HG02642 (cell line): Measurements from ENCODE around the gene PLCD4.

Experiments
- ATAC-seq: cut with Tn5 transposase; IDR thresholded peaks from one replicate; pipeline ENCODE4 v1.9.1; 2021; ENCODE audit warnings: mild to moderate bottlenecking; ENCODE audit not compliant: unreplicated experiment, poor library complexity

PLCD4 gene

DNA sequence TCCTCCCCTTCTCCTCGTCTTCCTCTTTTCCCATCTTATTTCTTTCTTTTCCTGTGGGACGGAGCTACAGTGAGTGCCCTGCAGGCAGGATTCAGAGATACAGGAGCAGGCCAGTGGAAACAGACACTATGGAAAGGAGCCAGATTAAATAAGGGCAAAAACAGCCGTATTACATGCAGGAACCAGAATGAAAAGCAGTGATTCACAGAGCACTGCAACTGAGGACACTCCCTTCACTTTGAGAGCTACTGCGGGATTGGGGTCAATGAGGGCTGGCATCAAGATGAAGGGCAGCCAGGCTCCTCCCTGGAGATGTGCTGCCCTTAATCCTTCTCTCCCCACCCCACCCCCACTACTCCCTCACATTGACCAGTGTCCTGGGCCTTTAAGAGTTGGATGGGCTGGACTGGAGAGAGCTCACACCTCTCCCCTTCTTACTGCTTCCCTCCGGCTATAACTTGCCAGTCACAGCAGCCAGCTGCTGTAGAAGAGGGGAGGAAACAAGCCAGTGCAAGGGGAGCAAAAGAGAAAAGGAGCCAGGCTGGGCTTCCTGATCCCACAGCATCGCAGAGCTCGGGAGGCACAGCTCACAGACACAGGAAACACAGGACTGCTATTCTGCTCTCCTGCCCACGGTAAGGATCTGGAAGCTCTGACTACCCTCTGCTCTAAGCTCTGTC, at the start of gene PLCD4:
PLCD4 (plus strand) TSS at position 464 of the 680 bp plus-strand sequence. CDS start 7,841 bp downstream, outside the sequence.
- no peak for ATAC-seq

DNA sequence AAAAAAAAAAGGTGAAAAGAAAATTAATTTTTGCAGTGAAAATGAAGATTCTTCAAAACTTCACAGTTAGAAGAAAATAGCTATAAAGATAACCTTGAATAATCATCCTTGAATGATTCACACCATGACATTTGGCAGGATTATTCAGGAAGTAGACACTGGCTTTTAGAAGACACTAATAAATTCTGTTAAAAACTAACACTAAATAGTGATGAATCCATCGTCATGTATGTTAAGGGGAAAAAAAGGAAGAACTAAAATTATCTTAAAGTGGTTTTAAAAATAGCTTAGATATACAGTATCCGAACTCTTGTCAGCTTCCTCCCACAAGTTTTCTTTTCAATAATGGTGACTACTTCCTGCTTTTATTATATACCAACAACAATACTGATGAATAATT, 49.8 kb upstream of the PLCD4 start:
- ATAC-seq, result no peak

DNA sequence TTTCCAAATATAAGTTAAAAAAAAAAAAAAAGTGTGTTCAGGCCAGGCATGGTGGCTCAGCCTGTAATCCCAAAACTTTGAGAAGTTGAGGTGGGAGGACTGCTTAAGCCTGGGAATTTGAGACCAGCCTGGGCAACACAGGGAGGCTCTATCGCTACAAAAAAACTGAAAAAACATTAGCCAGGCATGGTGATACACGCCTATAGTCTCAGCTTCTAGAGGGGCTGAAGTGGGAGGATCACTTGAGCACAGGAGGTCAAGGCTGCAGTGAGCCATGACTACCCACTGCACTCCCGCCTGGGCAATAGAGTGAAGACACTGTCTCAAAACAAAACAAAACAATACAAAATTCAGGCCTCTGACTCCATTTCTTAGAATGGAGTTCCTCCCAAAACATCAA, 48.7 kb upstream of the PLCD4 start:
- ATAC-seq, result no peak

DNA sequence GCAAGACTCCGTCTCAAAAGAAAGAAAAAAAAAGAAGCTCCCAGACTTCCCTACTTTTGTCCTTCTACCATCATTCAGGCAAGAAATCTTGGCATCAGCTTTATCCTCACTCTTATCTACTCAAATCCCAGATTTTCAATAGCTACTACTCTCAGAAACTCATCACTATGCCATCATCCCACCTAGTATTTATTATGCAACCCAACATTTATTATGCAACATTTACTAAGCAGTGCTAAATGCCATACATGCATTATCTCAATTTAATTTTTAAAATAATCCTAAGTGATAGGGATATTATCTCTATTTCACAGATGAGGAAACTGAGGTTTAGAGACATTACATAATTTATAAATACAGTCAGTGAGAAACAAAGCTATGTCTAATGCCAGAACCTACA, 43.6 kb upstream of the PLCD4 start:
- no peak for ATAC-seq

- ATAC-seq, result no peak
These were observed 41.4 kb upstream of the PLCD4 start for GRCh38 chr2:218566296-218566695.

GRCh38 chr2:218567797-218568189, 39.9 kb upstream of the PLCD4 start:
- ATAC-seq, result peak; percentile 50

- peak; percentile 87 for ATAC-seq
These were observed 39.3 kb upstream of the PLCD4 start, which contains the start of the genes CNOT9 and USP37 for GRCh38 chr2:218568190-218569037. TSS of gene CNOT9 (plus strand) at chr2:218568839. CDS start at chr2:218568955, 116 bp downstream. TSS of gene USP37 (minus strand) at chr2:218568351. CDS start at chr2:218558653, 9,698 bp downstream.

GRCh38 chr2:218569038-218569431, 38.7 kb upstream of the PLCD4 start:
- ATAC-seq, result peak; percentile 34

DNA sequence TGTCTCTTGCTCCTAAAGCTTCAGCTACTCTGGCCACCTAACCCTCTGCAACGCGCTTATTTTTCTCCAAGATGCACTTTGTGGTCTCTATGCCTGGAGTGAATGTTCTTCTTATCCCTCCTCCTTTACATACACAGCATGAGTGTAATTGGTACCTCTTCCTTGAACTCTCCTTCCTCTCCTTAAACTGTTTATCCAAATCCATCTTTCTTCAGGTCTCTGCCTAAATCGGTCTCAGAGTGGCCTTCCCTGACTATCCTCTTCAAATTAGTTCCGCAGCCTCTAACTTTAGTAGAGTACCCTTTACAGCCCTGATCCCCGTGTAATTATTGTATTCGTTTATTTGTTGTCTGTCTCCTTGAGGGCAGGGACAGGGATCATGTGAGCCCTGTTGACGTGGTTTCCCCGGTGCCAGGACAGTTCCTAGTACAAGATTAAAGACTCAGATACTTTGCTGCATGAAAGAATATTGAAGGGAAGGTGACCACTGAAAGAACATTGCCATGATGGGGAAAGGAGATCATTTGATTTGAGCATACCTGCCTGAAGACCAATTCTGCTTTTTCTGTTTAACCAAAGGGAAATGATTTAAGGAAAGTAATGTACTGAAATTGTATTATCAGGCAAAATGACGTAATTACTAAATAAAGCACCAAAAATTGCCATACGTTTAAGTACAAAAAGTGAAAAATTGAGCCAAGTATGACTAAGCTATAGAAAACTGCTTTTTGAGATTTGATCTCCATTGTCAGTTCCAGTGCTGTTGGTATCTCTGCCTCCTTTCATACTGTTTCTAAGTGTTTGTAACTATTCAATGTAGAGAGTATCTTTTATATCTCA, 37.8 kb upstream of the PLCD4 start:
- no peak for ATAC-seq

DNA sequence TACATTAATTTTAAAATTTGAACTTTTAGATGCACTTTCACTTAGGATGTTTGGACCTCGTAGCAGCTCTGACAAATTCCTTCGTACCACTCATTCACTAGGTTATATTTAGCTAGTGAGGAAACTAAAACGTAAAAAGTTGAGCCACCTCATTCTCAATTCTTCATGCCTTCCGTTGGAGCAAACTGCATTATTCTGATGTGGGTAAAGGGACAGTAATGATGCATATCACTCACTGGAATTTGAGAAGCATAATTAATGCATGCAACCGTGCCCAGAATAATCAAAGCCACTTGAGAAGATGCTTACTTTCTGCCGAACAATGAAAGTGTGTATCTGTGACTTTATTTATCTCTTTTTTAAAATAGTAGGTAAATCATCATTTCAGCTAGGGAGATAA, 36.8 kb upstream of the PLCD4 start:
- ATAC-seq, result no peak

- no peak for ATAC-seq
These were observed 30.8 kb upstream of the PLCD4 start for GRCh38 chr2:218576854-218577253.

- no peak for ATAC-seq
These were observed 30.0 kb upstream of the PLCD4 start for GRCh38 chr2:218577482-218578220.

GRCh38 chr2:218578272-218578877, 29.3 kb upstream of the PLCD4 start:
- no peak for ATAC-seq

- no peak for ATAC-seq
These were observed 25.6 kb upstream of the PLCD4 start for GRCh38 chr2:218582076-218582475.

DNA sequence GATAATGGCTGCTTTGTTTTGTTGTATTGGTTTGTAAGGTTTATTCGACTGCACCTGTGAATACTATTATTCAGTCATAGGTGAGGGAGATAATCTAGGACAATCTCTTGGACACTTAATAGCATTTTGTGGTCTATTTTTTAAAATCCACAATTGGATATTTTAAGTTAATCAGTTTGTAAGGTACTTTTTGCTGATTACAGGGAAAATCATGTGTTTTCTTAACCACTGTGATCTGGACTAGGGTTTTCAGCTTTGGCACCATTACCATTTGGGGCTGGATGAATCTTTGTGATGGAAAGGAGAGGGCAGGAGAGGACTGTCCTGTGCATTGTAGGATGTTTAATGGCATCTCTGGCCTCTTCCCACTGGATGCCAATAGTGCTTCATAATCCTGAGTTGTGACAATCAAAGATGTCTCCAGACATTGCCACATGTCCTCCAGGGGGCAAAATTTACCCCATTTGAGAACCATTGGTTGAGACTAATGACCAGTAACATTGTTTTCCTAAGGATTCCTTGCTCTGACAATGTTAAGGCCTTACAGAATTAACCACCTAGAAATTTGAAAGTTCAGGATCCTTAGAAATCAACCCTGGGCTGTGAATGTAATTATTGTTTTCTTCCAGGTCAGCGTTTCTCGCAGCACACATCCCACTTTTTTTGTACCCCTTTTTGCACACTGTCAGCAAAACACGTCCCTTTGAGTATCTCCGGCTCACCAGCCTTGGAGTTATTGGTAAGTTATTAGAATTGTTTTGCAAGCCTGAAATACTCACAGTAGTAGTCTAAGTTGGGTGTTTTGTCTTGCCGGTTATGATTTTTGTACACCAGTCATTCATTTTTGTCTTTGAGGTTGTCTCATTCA, 23.5 kb upstream of the PLCD4 start:
- ATAC-seq, result no peak

- no peak for ATAC-seq
These were observed 22.2 kb upstream of the PLCD4 start for GRCh38 chr2:218585541-218585940.

GRCh38 chr2:218605432-218605831, 2.3 kb upstream of the PLCD4 start:
- no peak for ATAC-seq

GRCh38 chr2:218615868-218616315, 8.2 kb downstream of the PLCD4 start:
- no peak for ATAC-seq
